Calu3 (cell line): ENCODE results near the gene ZDHHC18. TPM values are rescaled to one million over a fixed set of nuclear protein-coding genes. Genes with fewer than 3 reads are reported as not detected.
A peak's percentile ranks its signal among the peaks of the same experiment; 100 is the strongest.

Source experiments
- Bru-seq: library from RNA; stranded (reverse); fragments of 400-500 nt; gene quantifications from one replicate; lab custom pipeline; 2021; lab: Mats Ljungman, UMichigan
- BruChase-seq, 2 experiments: library from RNA; stranded (reverse); fragments of 400-500 nt; gene quantifications; one replicate each; lab custom pipeline; 2021; lab: Mats Ljungman, UMichigan
- BruUV-seq: library from RNA; stranded (reverse); fragments of 400-500 nt; replicated peaks from 2 replicates; lab custom pipeline; 2021; lab: Mats Ljungman, UMichigan
- CTCF ChIA-PET: fragments of 300-600 bp; sonication (Branson Sonifier 250); formaldehyde crosslinking; loops from one replicate; lab custom pipeline; 2022; ENCODE audit warnings: antibody characterized with exemption; lab: Charles Lee
- DNase-seq: peaks from one replicate; pipeline ENCODE4 v3.0.0; 2022
- H3K27ac Mint-ChIP-seq: one replicate; pipeline ENCODE4 v1.8.0; 2022; ENCODE audit warnings: mixed read lengths; ENCODE audit not compliant: unreplicated experiment
- H3K27me3 Mint-ChIP-seq: one replicate; pipeline ENCODE4 v1.8.0; 2022; ENCODE audit warnings: mixed read lengths; ENCODE audit not compliant: unreplicated experiment
- H3K36me3 Mint-ChIP-seq: one replicate; pipeline ENCODE4 v1.8.0; 2022; ENCODE audit warnings: mild to moderate bottlenecking, moderate library complexity, mixed read lengths; ENCODE audit not compliant: insufficient read depth, unreplicated experiment
- H3K4me1 Mint-ChIP-seq: one replicate; pipeline ENCODE4 v1.8.0; 2022; ENCODE audit warnings: mild to moderate bottlenecking, low read depth, mixed read lengths; ENCODE audit not compliant: unreplicated experiment
- H3K4me3 Mint-ChIP-seq: one replicate; pipeline ENCODE4 v1.8.0; 2022; ENCODE audit warnings: mild to moderate bottlenecking, low read depth, moderate library complexity, mixed read lengths; ENCODE audit not compliant: unreplicated experiment
- H3K9me3 Mint-ChIP-seq: one replicate; pipeline ENCODE4 v1.8.0; 2022; ENCODE audit warnings: low read depth, mixed read lengths; ENCODE audit not compliant: unreplicated experiment
- CTCF ChIP-seq: fragments of 200-600 bp; IDR thresholded peaks from one replicate; pipeline ENCODE4 v1.8.0; 2022; ENCODE audit warnings: antibody characterized with exemption; ENCODE audit not compliant: unreplicated experiment
- intact Hi-C: fragments of 100-400 bp; cut with micrococcal nuclease; formaldehyde crosslinking; loops from one replicate; pipeline ENCODE4 v1.10.0; 2022; ENCODE audit not compliant: unreplicated experiment
- long read RNA-seq: library from polyadenylated mRNA; stranded (forward); transcript quantifications from one replicate; pipeline ENCODE4 v2.0.0, GENCODE V29; 2022
- total RNA-seq: library from RNA; stranded (reverse); gene quantifications from 2 replicates; pipeline ENCODE4 v1.2.3, GENCODE V29; 2022

Gene ZDHHC18
- total RNA-seq (21.8 and 25.8 TPM in 2 replicates), Bru-seq, nascent RNA (percentile 53 among the genes with signal in this experiment), BruChase-seq, experiment 1, labeled RNA remaining after a 6-hour chase (percentile 62 among the genes with signal in this experiment), BruChase-seq, experiment 2, labeled RNA remaining after a 2-hour chase (percentile 59 among the genes with signal in this experiment)
- long read RNA-seq, full-length matches to known transcripts = 2 of 18 reads
- long read RNA-seq, partial matches to known transcripts = 0 of 18 reads
- long read RNA-seq, other reads (novel, unspliced or antisense) = 16 of 18 reads

- Mint-ChIP-seq H3K4me1 (peaks cover 44% of the 10 kb centered on the region), H3K9me3 (no peaks in the 10 kb centered on the region), H3K27me3 (no peaks in the 10 kb centered on the region), H3K27ac (peak within 1 kb of the TSS; percentile 63), H3K4me3 (peak within 1 kb of the TSS; percentile 69), H3K36me3 (peaks cover 28% of the 10 kb centered on the region)
- intact Hi-C loops = no loop called here
- no TSS peak for BruUV-seq
- DNase-seq = peak; percentile 74
- no peak for TF ChIP-seq CTCF
- CTCF ChIA-PET = no interaction called here
These were observed at the start of gene ZDHHC18 for GRCh38 chr1:26826261-26827105. Gene ZDHHC18 (plus strand): TSS chr1:26826688. CDS start chr1:26826805, 117 bp downstream.

GRCh38 chr1:26779098-26779668, 47.3 kb upstream of the ZDHHC18 start:
- H3K36me3 Mint-ChIP-seq = peaks cover 43% of the 10 kb centered on the region

GRCh38 chr1:26780344-26780957, 46.0 kb upstream of the ZDHHC18 start:
- H3K9me3 Mint-ChIP-seq = no peaks in the 10 kb centered on the region
- intact Hi-C loops = no loop called here
- DNase-seq = no peak
- H3K27ac Mint-ChIP-seq = no peak overlapping the region
- no peak overlapping the region for H3K4me3 Mint-ChIP-seq
- H3K4me1 Mint-ChIP-seq = peaks cover 24% of the 10 kb centered on the region
- peaks cover 41% of the 10 kb centered on the region for H3K36me3 Mint-ChIP-seq
- TF ChIP-seq CTCF = no peak
- CTCF ChIA-PET = interaction anchor here (0.7 kb wide), 2 partner anchors 15 to 98 kb away, joined by 4 to 8 read pairs; no protein-coding TSS in a partner anchor
- BruUV-seq = no TSS peak
- no peaks in the 10 kb centered on the region for H3K27me3 Mint-ChIP-seq

More at GRCh38 chr1:26779098-26779668, 47.3 kb upstream of the ZDHHC18 start:
- no peak overlapping the region for H3K4me3 Mint-ChIP-seq
- no peak overlapping the region for H3K27ac Mint-ChIP-seq
- CTCF ChIA-PET = no interaction called here
- peaks cover 16% of the 10 kb centered on the region for H3K4me1 Mint-ChIP-seq
- no peaks in the 10 kb centered on the region for H3K27me3 Mint-ChIP-seq
- no peaks in the 10 kb centered on the region for H3K9me3 Mint-ChIP-seq
- BruUV-seq = no TSS peak
- no peak for DNase-seq
- intact Hi-C loops = no loop called here
- no peak for TF ChIP-seq CTCF
